Parathyroid adenoma (tissue), 2 donors: ENCODE measurements around the gene BLCAP.
"Not testable (repeated sequence)": the region's sequence is repeated elsewhere in the genome, so short reads cannot be mapped to it uniquely, and the experiment has no call there.

Experiments
- H2AFZ ChIP-seq: fragments of 300-600 bp; sonication (generic); one replicate; pipeline ENCODE4 v1.7.0; 2017; ENCODE audit warnings: antibody characterized with exemption, mild to moderate bottlenecking
- H3K27ac ChIP-seq: fragments of 300-600 bp; sonication (generic); one replicate; pipeline ENCODE4 v1.7.0; 2017
- H3K27me3 ChIP-seq: fragments of 300-600 bp; sonication (generic); one replicate; pipeline ENCODE4 v1.7.0; 2017; ENCODE audit warnings: low read length; ENCODE audit not compliant: control insufficient read depth, insufficient read depth
- H3K36me3 ChIP-seq: fragments of 300-600 bp; sonication (generic); one replicate; pipeline ENCODE4 v1.7.0; 2017; ENCODE audit warnings: low read length; ENCODE audit not compliant: control insufficient read depth, insufficient read depth
- H3K4me1 ChIP-seq: fragments of 300-600 bp; sonication (generic); one replicate; pipeline ENCODE4 v1.7.0; 2017; ENCODE audit warnings: control low read depth
- H3K4me2 ChIP-seq: fragments of 300-600 bp; sonication (generic); one replicate; pipeline ENCODE4 v1.7.0; 2017; ENCODE audit warnings: low read length
- H3K4me3 ChIP-seq: fragments of 300-600 bp; sonication (generic); one replicate; pipeline ENCODE4 v1.7.0; 2017; ENCODE audit warnings: low read depth, low read length
- H3K79me2 ChIP-seq: fragments of 300-600 bp; sonication (generic); one replicate; pipeline ENCODE4 v1.7.0; 2017; ENCODE audit warnings: control low read depth
- H3K9ac ChIP-seq: fragments of 300-600 bp; sonication (generic); one replicate; pipeline ENCODE4 v1.7.0; 2017; ENCODE audit warnings: mild to moderate bottlenecking
- H3K9me3 ChIP-seq: fragments of 300-600 bp; sonication (generic); one replicate; pipeline ENCODE4 v1.7.0; 2017; ENCODE audit warnings: low read length; ENCODE audit not compliant: control insufficient read depth
- TF ChIP-seq, protein P1 (sequence below): fragments of 300-600 bp; sonication (generic); IDR thresholded peaks from one replicate; pipeline ENCODE4 v1.7.0; 2017; ENCODE audit warnings: antibody characterized with exemption, mild to moderate bottlenecking
- donor health status: primary hyperparathyroidism.

BLCAP gene

DNA sequence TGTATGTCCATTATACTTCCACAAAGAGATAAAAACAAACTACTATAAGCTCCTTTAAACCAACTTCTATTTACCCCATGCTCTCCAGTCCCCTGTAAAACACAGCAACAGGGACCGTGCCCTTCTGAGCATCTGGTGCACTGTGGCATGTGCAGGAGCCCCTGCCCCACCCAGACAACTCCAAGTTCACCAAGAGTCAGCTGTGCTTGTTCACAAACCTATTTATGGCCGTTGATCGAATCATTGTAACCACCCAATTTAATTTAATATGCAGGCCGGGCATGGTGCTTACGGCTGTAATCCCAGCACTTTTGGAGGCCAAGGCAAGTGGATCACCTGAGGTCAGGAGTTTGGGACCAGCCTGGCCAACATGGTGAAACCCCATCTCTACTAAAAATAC, 13.7 kb upstream of the BLCAP start:
- no peak overlapping the region for H3K4me3 ChIP-seq
- H3K79me2 ChIP-seq, result no peaks in the 10 kb centered on the region
- no peaks in the 10 kb centered on the region for H3K27me3 ChIP-seq
- no peak overlapping the region for H3K4me2 ChIP-seq
- H2AFZ ChIP-seq, result no peak overlapping the region
- no peaks in the 10 kb centered on the region for H3K36me3 ChIP-seq
- H3K4me1 ChIP-seq, result no peaks in the 10 kb centered on the region
- H3K9ac ChIP-seq, result no peak overlapping the region
- no peak overlapping the region for H3K27ac ChIP-seq
- TF ChIP-seq, protein P1, sequence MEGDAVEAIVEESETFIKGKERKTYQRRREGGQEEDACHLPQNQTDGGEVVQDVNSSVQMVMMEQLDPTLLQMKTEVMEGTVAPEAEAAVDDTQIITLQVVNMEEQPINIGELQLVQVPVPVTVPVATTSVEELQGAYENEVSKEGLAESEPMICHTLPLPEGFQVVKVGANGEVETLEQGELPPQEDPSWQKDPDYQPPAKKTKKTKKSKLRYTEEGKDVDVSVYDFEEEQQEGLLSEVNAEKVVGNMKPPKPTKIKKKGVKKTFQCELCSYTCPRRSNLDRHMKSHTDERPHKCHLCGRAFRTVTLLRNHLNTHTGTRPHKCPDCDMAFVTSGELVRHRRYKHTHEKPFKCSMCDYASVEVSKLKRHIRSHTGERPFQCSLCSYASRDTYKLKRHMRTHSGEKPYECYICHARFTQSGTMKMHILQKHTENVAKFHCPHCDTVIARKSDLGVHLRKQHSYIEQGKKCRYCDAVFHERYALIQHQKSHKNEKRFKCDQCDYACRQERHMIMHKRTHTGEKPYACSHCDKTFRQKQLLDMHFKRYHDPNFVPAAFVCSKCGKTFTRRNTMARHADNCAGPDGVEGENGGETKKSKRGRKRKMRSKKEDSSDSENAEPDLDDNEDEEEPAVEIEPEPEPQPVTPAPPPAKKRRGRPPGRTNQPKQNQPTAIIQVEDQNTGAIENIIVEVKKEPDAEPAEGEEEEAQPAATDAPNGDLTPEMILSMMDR, result no peak
- H3K9me3 ChIP-seq, result no peaks in the 10 kb centered on the region

DNA sequence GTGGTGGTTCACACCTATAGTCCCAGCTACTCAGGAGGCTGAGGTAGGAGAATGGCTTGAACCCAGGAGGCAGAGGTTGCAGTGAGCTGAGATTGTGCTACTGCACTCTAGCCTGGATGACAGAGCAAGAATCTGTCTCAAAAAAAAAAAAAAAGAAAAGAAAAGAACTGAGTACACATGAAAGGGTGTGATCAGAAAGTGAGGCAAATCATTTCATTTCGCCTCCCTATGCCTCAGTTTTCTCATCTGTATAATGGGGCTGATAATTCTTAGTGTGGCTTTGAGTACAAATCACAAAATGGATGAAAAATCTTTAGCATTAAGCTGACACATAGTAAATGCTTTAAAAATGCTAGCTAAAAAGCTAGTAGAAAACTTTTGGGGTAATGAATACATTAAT, 13.2 kb upstream of the BLCAP start:
- H3K27ac ChIP-seq, H3K36me3 ChIP-seq, H3K27me3 ChIP-seq, H3K9me3 ChIP-seq, H3K79me2 ChIP-seq, H3K4me1 ChIP-seq, H3K4me2 ChIP-seq, H2AFZ ChIP-seq, H3K4me3 ChIP-seq, H3K9ac ChIP-seq: not testable (repeated sequence)

DNA sequence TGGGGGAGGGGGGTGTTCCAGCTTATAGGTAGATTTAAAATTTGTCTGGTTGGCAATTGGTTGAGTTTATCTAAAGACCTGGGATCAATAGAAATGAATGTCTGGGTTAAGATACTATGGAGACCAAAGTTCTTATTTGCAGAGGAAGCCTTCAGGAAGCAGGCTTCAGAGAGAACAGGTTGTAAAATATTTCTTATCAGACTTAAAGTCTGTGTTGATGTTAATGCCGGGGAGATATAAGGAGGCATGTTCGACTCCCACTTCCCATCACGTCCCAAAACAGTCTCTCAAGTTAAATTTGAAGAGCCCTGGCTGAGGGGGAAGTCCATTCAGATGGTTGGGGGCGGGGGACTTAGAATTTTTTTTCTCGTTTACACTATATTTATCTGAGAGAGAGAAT, 12.3 kb upstream of the BLCAP start:
- no peak overlapping the region for H3K27ac ChIP-seq
- TF ChIP-seq, protein P1, result no peak
- H3K9me3 ChIP-seq, result no peaks in the 10 kb centered on the region
- no peaks in the 10 kb centered on the region for H3K36me3 ChIP-seq
- no peak overlapping the region for H3K4me2 ChIP-seq
- no peaks in the 10 kb centered on the region for H3K4me1 ChIP-seq
- no peak overlapping the region for H3K9ac ChIP-seq
- H3K27me3 ChIP-seq, result no peaks in the 10 kb centered on the region
- no peak overlapping the region for H3K4me3 ChIP-seq
- H2AFZ ChIP-seq, result no peak overlapping the region
- H3K79me2 ChIP-seq, result no peaks in the 10 kb centered on the region

DNA sequence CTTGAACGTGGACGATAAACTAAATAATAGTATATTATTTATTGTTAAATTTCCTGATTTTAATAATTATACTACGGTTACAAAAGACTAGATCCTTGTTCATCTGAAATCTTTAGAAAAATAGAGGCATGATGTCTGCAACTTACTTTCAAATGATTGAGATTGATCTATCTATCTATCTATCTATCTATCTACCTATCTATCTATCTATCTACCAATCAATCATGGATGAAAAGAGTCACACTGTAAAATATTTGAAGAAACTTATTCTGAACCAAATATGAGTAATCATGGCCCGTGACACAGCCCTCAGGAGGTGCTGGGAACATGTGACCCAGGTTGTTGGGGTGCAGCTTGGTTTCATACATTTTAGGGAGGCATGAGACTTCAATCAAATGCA, 11.7 kb upstream of the BLCAP start:
- no peaks in the 10 kb centered on the region for H3K79me2 ChIP-seq
- no peaks in the 10 kb centered on the region for H3K9me3 ChIP-seq
- no peaks in the 10 kb centered on the region for H3K36me3 ChIP-seq
- no peak overlapping the region for H2AFZ ChIP-seq
- H3K4me3 ChIP-seq, result no peak overlapping the region
- TF ChIP-seq, protein P1, result no peak
- no peaks in the 10 kb centered on the region for H3K4me1 ChIP-seq
- H3K27ac ChIP-seq, result no peak overlapping the region
- H3K27me3 ChIP-seq, result no peaks in the 10 kb centered on the region
- H3K9ac ChIP-seq, result no peak overlapping the region
- no peak overlapping the region for H3K4me2 ChIP-seq

DNA sequence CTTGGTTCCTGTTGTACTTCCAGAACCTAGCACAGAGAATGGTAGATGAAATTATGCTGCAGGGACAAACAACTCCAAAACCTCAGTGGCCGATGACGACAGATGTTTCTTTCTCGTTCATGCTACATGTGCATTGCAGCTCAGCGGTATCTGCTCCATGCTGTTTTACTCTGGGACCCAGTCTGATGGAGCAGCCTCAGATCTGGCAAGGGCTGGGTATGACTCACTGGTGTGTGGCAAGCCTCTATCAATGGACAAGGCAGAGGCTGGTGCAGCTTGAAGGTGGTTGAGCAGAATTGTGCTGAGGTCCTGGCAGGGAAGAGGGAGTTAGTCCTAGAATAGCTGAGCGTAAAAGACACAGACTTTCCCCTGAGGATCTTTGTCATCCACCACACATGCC, 10.3 kb upstream of the BLCAP start:
- Histone ChIP-seq H3K4me2 (no peak overlapping the region), H3K9ac (no peak overlapping the region), H2AFZ (no peak overlapping the region), H3K36me3 (no peaks in the 10 kb centered on the region), H3K27ac (no peak overlapping the region), H3K4me1 (no peaks in the 10 kb centered on the region), H3K27me3 (no peaks in the 10 kb centered on the region), H3K79me2 (no peaks in the 10 kb centered on the region), H3K4me3 (no peak overlapping the region), H3K9me3 (no peaks in the 10 kb centered on the region)
- TF ChIP-seq, protein P1, result no peak
